Fibroblast of lung (primary cell): Measurements from ENCODE around the gene KRT78.

ENCODE experiments used
- CTCF ChIP-seq, 2 donors: IDR thresholded peaks in 1 of 2; conservative IDR thresholded peaks in 1 of 2; 1 replicate in 1 of 2; 2 replicates in 1 of 2; pipeline ENCODE4 v1.5.1; 2011 to 2012; ENCODE audit warnings: low read length in 2 of 2, control low read depth in 1 of 2, inconsistent platforms in 1 of 2, low read depth in 1 of 2, mild to moderate bottlenecking in 1 of 2
- EZH2 ChIP-seq: IDR thresholded peaks from 2 replicates; pipeline ENCODE4 v1.5.1; 2012; ENCODE audit warnings: low read length, control low read depth, mild to moderate bottlenecking; ENCODE audit errors: missing control alignments

GRCh38 chr12:52808573-52809160 lies 40.1 kb downstream of the KRT78 start:
- TF ChIP-seq CTCF (conservative IDR thresholded peaks at IDR 0.05 in 1 of 2, IDR thresholded peaks at IDR 0.05 in 1 of 2; ENCODE audit: low read depth in 1 of 2, low read length in 2 of 2) (no peak), EZH2 (no peak)
